Medulla oblongata (tissue), 1 donor: ENCODE data around the gene IGF2BP3.

ENCODE experiments used
- DNase-seq: peaks from one replicate; pipeline ENCODE4 v3.0.0-alpha.2; 2015; ENCODE audit errors: extremely low spot score

The IGF2BP3 gene

DNA sequence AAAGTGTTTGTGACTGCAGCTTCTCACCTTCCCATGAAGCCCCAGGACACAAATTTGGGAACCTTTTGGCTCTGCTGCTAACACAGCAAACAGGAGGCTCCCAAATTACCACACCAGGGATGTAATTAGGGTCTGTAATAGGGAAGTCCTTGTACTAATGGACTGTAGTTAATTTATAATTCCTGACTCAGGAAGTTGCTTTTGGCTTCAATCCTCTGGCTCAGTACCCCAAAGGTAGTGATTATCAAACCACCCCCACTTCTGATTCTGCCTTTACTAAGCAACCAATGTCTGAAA, 174.9 kb downstream of the IGF2BP3 start:
- DNase-seq = no peak

- DNase-seq = no peak
These were observed 175.5 kb downstream of the IGF2BP3 start for GRCh38 chr7:23294549-23295400.

GRCh38 chr7:23293500-23294073, 176.7 kb downstream of the IGF2BP3 start:
- DNase-seq = no peak

- DNase-seq = no peak
These were observed 177.7 kb downstream of the IGF2BP3 start for GRCh38 chr7:23292623-23293022.

GRCh38 chr7:23291957-23292560, 178.2 kb downstream of the IGF2BP3 start:
- no peak for DNase-seq

DNA sequence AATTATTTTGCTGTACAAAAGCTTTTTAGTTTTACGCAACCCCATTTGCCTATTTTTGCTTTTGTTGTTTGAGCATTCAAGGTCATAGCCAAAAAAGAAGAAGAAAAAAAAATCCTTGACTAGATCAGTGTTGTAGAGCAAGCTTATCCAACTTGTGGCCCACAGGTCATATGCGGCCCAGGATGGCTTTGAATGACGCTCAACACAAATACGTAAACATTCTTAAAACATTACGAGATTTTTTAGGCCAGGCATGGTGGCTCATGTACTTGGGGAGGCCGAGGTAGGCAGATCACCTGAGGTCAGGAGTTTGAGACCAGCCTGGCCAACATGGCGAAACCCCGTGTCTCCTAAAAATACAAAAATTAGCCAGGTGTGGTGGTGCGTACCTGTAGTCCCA, 179.3 kb downstream of the IGF2BP3 start:
- no peak for DNase-seq

- DNase-seq = no peak
These were observed 182.7 kb downstream of the IGF2BP3 start for GRCh38 chr7:23287612-23288011.

- DNase-seq = no peak
These were observed 184.3 kb downstream of the IGF2BP3 start for GRCh38 chr7:23285657-23286646.

DNA sequence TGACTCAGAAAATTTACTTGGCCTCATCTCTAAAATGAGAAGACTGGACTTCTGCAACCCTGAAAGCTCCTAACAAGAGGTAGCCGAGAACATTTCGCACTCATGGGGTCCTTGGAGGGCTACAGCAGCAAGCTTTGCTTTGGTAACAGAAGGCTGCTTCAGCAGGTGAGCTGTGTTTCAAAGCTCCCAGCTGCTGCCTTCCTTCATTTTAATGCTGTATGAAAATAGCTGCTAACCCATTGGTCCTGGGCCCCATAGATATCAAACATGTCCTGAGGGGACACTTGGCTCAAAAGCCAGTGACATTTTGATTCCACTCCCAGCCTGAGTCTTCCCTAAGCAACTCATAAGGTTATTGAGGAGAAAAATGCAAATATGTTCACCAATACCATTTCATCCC, 185.4 kb downstream of the IGF2BP3 start:
- DNase-seq = no peak

- DNase-seq = no peak
These were observed 187.2 kb downstream of the IGF2BP3 start for GRCh38 chr7:23283086-23283485.

- no peak for DNase-seq
These were observed 190.3 kb downstream of the IGF2BP3 start for GRCh38 chr7:23279819-23280525.

GRCh38 chr7:23277359-23277989, 192.8 kb downstream of the IGF2BP3 start:
- DNase-seq = peak; percentile 81

DNA sequence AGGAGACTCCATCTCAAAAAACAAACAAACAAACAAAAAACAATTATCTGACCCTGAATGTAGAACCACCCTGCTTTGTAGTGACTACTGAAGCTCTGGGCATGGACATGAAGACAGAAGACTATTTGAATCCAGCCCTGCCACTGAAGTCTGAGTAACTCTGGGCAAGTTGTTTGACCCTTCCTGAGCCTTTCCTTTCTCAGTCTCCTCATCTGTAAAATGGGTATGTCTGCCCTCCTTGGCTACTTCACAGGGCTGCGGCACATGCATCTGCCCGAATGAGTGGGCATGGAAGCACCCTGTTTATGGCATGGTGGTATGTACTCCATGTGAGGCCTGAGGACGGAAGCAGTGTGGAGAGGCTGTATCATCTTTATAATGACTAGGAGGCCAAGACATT, 193.3 kb downstream of the IGF2BP3 start:
- DNase-seq = no peak

GRCh38 chr7:23276376-23276775, 193.9 kb downstream of the IGF2BP3 start:
- no peak for DNase-seq

DNA sequence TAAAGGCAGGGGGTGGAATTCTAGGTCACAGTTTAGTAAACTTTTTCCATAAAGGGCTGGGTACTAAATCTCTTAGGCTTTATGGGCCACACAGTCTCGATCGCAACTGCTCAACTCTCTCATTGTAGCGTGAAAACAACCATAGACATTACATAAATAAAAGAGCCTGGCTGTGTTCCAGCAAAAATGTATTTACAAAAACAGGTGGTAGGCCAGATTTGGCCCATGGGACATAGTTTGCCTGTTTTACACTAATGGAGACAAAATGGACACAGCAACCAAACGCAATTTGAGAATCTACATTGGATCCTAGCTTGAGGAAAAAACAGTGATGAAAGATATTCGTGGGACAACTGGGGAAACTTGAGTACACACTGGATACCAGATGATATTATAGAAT, 194.4 kb downstream of the IGF2BP3 start:
- no peak for DNase-seq

GRCh38 chr7:23273141-23273599, 197.1 kb downstream of the IGF2BP3 start:
- DNase-seq = peak; percentile 59

DNA sequence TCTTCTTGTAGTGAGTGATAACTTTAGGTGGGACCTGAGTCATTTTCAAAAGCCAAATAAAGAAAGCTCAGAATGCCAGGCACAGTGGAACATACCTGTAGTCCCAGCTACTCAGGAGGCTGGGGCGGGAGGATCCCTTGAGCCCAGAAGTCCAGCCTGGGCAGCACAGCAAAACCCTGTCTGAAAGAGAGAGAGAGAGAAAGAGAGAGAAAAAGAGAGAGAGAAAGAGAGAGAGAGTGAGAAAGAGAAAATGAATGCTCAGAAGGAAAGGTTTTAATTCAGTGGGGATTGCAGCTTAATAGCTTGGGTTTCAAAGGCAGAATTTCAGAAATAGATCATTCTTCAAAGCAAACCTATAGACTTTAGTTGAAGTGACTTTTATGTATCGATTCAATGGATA, 198.0 kb downstream of the IGF2BP3 start:
- DNase-seq = no peak

GRCh38 chr7:23268746-23269145, 201.5 kb downstream of the IGF2BP3 start:
- DNase-seq = no peak

DNA sequence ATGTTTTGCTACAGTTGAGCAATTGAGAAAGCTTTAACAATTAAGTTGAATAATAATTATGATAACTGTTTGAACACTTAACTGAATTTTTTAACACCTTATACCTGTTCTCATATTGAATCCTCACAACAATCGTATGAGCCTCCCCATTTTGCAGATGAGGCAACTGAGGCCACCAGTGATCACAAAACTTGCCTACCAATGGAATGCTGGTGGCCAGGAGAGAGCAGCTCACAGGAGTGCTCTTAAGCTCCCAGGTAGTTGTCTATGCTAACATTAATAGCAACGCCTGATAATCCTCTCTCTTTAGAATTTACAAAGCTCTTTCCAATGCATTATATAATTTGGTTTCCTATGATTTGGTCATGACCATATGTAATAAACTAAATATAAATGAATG, 202.1 kb downstream of the IGF2BP3 start:
- DNase-seq = no peak

DNA sequence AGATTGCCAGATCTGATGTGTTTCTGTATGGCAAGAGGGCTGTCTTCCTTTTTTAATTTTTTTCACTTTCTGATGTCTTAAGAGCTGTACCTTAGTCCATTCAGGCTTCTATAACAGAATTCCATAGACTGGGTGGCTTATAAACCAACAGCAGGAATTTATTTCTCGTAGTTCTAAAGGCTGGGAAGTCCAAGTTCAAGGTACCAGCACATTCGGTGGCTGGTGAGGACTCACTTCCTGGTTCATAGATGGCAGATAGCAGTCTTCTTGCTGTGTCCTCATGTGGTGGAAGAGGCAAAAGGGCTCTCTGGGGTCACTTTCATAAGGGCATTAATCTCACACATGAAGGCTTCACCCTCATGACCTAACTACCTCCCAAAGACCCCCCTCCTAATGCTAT, 202.9 kb downstream of the IGF2BP3 start:
- no peak for DNase-seq

- no peak for DNase-seq
These were observed 203.4 kb downstream of the IGF2BP3 start for GRCh38 chr7:23266918-23267317.
